NK-92 (cell line): Measurements from ENCODE around the gene CCT8.
"Not testable (repeated sequence)": the region's sequence is repeated elsewhere in the genome, so short reads cannot be mapped to it uniquely, and the experiment has no call there.

Experiments
- DNase-seq: peaks from one replicate; lab custom pipeline; 2025; ENCODE audit not compliant: unreplicated experiment; lab: John Stamatoyannopoulos, UW

The CCT8 gene

GRCh38 chr21:29078869-29079767 lies 5.7 kb upstream of the CCT8 start:
- no peak for DNase-seq

DNA sequence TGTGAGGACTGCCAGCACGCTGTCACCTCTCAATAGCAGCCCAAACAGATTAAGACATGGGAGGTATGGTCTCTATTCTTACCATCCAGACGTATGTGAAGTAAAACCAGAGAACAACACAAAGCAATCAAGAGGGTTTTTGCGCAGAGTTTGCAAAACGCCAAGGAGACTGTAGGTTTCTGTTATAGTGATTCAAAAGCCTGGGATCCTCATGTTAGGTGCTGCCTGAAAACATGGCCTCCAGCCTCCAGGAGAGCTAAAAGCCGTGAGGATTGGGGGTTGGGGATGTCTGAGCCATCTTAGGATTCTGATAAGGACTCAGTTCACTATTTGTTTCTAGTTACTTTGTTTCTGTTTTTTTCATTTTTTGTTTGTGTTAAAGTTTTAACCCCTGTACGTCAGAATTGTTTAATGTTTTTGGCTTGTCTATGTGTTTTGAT lies 4.2 kb upstream of the CCT8 start:
- no peak for DNase-seq

- DNase-seq: not testable (repeated sequence)
Measured at GRCh38 chr21:29076731-29077640, 3.5 kb upstream of the CCT8 start.

DNA sequence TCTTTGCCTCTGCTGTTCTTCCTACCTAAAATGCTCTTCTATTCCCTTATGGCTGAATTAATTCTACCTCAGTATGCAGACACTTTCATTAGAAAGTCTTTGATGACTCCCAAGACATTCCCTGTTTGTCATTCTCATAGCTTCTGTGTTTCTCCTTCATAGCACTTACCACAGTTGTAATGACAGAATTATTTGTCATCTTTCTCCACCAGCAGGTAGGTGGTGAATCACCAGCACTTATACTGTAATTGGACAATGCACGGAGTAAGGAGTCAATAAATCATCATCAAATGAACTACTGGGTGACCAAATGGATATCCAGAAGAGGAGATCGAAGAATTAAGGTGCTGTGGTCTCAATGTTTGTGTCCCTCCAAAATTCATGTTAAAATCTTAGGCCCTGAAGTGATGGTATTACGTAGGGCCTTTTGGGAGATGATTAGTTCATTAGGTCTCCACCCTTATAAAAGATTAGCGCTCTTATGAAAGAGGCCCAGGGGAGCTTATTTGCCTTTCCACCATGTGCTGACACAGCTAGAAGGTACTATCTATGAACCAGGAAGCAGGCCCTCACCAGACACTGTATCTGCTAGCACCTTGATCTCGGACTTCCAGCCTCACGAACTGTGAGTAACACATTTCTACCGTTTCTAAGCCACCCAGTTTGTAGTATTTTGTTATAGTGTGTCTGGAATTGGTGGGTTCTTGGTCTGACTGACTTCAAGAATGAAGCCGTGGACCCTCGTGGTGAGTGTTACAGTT lies 2.4 kb upstream of the CCT8 start:
- DNase-seq: no peak

GRCh38 chr21:29074783-29075182 lies 1.3 kb upstream of the CCT8 start:
- no peak for DNase-seq

GRCh38 chr21:29074007-29074376 lies 544 bp upstream of the CCT8 start:
- no peak for DNase-seq

DNA sequence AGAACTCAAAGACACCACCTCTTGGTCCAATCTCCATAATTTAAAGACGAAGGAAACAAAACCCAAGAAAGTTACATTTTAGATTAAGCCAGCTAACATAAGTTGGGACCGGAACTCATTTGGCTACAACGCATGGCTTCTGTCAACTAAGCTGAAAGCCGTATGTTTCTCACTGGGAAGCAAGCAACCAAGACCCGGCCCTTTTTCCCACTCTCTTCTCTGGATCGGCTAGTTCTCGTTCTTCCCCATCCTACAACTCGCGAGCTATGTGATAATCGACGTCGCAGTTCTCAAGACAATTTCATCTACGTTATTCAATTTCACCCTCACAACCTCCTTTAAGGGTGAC lies 601 bp downstream of the CCT8 start:
- no peak for DNase-seq

DNA sequence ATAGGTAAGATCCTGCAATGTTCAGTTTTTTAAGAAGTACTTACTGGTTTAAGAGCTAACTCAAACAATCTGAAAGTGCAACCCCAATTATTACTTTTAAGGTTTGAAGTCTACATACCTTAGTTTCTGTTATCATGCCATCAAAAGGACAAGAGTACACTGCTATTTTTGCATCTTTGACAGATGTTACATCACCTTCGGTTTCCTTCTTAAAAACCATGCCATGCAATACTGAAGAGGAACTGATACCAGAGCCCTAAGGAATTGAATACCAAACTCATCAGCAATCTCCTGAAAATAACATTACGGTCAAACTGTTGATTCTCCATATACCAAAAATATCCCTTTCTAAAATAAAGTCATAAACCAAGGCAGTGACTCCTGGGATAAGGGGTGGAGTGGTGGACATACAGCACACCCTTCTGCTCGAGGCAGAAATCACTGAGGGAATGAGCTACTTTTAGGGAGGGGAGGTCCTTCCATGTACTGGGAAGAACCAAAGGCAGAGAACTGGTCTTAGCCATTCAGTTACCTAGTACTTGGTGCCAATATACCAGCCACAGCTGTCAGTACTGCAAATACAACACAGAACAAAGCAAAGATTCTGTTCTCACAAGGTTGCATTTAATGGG lies 8.5 kb downstream of the CCT8 start:
- DNase-seq: no peak

- DNase-seq: no peak
Measured at GRCh38 chr21:29056538-29057050, 16.9 kb downstream of the CCT8 start.

- DNase-seq: no peak
Measured at GRCh38 chr21:29056005-29056404, 17.4 kb downstream of the CCT8 start.

DNA sequence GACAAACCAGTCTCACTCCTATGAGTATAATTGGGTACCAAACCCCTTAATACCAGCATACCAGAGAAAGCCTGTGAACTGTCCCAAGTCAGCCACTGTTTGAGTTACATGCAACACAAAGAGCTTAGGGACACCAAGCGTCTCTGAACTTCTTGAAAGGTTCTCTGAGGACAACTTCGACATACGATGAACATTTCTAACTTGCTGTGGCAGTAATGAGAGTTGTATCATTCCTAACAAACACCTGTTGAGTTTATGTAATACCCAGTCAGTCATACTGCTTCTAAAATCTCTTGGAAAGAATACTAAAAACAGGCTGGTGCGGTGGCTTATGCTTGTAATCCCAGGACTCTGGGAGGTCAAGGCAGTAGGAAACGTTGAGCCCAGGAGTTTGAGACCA lies 18.4 kb downstream of the CCT8 start:
- no peak for DNase-seq

GRCh38 chr21:29053656-29054055 lies 19.8 kb downstream of the CCT8 start:
- DNase-seq: no peak

DNA sequence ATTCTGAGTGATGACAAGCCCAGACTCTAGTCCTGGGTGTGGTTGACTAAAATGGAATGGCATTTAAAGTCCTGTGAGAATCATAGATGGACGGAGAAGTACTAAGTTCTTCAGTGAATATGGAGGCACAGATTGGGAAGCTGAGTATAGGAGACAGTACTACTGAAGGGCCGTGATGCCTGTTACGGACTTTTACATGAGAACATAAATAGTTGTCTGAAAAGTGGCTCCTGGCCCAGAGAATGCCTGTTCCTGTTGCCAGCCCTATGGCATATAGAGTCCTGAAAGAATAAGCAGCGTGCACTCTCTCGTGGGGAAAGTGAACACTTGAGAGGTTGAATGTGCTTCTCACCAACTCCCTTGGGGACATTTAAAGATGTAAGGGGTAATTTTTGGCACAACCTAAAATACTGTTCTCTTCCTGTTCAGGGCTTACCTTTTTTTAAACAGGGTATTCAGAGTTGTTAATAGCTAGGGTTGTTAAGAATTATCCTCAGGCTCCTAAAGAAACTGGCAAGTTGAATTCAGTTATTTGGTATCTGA lies 20.4 kb downstream of the CCT8 start:
- no peak for DNase-seq

GRCh38 chr21:29052224-29052623 lies 21.2 kb downstream of the CCT8 start:
- no peak for DNase-seq

- no peak for DNase-seq
Measured at GRCh38 chr21:29034678-29035077, 38.8 kb downstream of the CCT8 start.

- DNase-seq: no peak
Measured at GRCh38 chr21:29033871-29034270, 39.6 kb downstream of the CCT8 start.

DNA sequence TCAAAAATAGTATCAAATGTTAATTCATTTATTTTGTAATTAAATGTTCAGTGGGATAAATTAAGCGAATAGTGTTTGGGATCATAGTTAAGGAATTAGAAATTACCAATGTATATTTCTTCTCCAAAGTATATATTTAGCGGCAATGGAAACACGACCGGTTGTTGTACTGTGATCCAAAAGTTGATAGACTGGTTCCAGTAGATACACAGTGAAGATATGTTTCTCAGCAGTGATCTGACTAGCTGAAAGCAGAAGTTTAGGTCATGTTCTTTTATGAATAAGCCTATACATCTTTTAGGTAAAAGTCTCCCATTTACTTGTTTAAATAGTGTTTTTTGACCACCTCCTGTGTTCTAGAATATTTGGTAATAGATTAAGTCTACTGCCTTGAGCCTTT lies 40.1 kb downstream of the CCT8 start:
- no peak for DNase-seq

DNA sequence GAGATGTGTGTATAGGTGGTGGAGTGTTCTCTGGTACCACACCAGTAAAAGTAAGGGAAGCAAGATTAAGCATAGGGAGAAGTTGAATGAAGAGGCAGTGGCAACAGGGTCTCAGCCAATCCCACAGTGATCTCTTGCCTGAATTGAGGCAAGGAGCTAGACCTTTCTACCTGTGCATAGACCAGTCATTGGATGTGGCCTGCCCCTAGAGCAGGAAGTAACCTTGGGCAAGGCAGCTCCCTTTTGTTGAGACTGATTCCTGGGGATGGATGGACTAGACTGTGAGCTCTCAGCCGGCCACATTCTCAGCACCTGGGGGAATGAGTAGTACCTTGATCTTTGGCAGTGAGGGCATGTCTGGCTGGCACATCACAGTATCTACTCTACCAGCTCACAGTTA lies 42.5 kb downstream of the CCT8 start:
- no peak for DNase-seq

GRCh38 chr21:29029524-29029923 lies 43.9 kb downstream of the CCT8 start:
- DNase-seq: no peak

- no peak for DNase-seq
Measured at GRCh38 chr21:29025328-29025713, 48.1 kb downstream of the CCT8 start.
